Mesodermal cell (in vitro differentiated cells): ENCODE results near the gene MYOF.

Source experiments
- H3K27ac ChIP-seq: 2 replicates; pipeline ENCODE4 v1.7.0; 2013; ENCODE audit warnings: mild to moderate bottlenecking, low read depth, low read length, moderate library complexity; ENCODE audit not compliant: severe bottlenecking
- H3K36me3 ChIP-seq: 2 replicates; pipeline ENCODE4 v1.7.1; 2013; ENCODE audit warnings: mild to moderate bottlenecking, low read length, moderate library complexity; ENCODE audit not compliant: control insufficient read depth, insufficient read depth
- H3K4me1 ChIP-seq: one replicate; pipeline ENCODE4 v1.7.1; 2013; ENCODE audit warnings: mild to moderate bottlenecking, low read length; ENCODE audit not compliant: insufficient read depth, control insufficient read depth, poor library complexity, severe bottlenecking
- H3K4me3 ChIP-seq: 2 replicates; pipeline ENCODE4 v1.7.0; 2013; ENCODE audit warnings: low read length, control low read depth, mild to moderate bottlenecking; ENCODE audit not compliant: insufficient read depth, poor library complexity, severe bottlenecking; ENCODE audit errors: extremely low read depth
- H3K9me3 ChIP-seq: 2 replicates; pipeline ENCODE4 v1.7.1; 2013; ENCODE audit warnings: mild to moderate bottlenecking, low read length, moderate library complexity; ENCODE audit not compliant: control insufficient read depth
- WGBS, 2 experiments: methylation state at CpG; one replicate each; pipeline ENCODE4 v1.1.5; 2013; ENCODE audit warnings: missing lambda C conversion rate in 2 of 2; ENCODE audit not compliant: insufficient coverage in 2 of 2; 5-methylcytosine and 5-hydroxymethylcytosine counted together

MYOF gene

GRCh38 chr10:93465806-93466675 lies 16.1 kb downstream of the MYOF start:
- Histone ChIP-seq H3K9me3 (no peaks in the 10 kb centered on the region), H3K27ac (peak overlapping the region; percentile 75)

DNA sequence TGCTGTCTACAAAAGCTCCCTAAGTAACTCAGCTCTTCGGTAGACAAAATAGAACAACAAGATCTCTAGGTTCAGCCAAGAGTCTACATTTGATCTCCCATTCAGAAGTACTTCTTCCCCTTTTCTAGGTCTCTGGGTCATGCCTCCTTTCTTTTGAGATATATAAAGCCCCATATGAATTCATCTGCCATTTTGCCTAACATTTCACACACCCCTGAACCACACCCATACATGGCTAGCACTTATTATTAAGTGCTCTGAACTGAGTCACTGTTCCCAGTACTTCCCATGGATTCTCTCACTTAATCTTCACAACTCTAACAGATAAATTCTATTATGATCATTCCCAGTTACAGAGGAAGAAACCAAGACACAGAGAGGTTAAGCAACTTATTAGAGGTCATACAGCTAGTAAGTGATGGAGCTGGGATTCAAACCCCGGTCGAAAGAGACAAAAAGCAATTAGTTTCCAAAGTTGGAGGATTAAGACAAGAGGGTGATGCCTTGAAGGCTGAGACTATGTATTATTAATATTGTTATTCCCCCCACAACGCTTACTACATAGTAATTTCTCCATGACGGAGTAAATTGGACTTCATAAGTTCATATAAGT lies 17.3 kb downstream of the MYOF start:
- 88 to 100% methylated on average over 1 to 3 of the region's 5 CpGs for WGBS, 2 experiments
- Histone ChIP-seq H3K4me3 (no peak overlapping the region), H3K36me3 (peaks cover 5% of the 10 kb centered on the region), H3K4me1 (peaks cover 58% of the 10 kb centered on the region), H3K9me3 (no peaks in the 10 kb centered on the region), H3K27ac (no peak overlapping the region)

More at GRCh38 chr10:93465806-93466675, 16.1 kb downstream of the MYOF start:
- Histone ChIP-seq H3K4me1 (peaks cover 55% of the 10 kb centered on the region), H3K4me3 (no peak overlapping the region), H3K36me3 (peaks cover 8% of the 10 kb centered on the region)
- 87 to 96% methylated on average over 4 to 7 of the region's 8 CpGs for WGBS, 2 experiments

DNA sequence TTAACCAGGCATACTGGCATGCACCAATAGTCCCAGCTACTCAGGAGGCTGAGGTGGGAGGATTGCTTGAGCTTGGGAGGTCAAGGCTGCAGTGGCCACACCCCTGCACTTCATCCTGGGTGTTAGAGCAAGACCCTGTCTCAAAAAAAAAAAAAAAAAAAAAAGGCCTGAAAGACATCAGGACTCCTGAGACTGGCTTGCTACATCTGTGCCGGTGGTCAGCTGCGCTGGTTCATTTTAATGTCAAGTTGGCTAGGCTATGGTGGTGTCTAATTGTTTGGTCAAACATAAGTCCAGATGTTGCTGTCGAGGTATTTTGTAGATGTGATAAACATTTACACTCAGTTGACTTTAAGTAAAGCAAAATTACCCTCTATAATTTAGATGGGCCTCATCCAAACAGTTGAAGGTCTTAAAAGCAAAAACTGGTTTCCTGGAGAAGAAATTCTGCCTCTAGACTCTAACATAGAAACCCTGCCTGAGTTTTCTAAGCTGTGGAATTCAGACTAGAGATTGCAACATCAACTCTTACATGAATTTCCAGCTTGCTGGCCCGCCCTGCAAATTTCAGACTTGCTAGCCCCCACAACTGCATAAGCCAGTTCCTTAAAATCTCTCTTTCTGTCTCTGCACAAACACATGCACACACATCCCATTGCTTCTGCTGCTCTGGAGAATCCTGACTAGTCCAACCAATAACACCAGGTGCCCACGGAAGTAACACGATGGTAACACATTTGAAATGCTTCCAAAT lies 18.2 kb downstream of the MYOF start:
- Histone ChIP-seq H3K9me3 (no peaks in the 10 kb centered on the region), H3K27ac (peak overlapping the region; percentile 41), H3K36me3 (peaks cover 3% of the 10 kb centered on the region), H3K4me3 (no peak overlapping the region), H3K4me1 (peaks cover 57% of the 10 kb centered on the region)
- 86 to 94% methylated on average over 3 of the region's 6 CpGs for WGBS, 2 experiments

GRCh38 chr10:93462881-93463280 lies 19.3 kb downstream of the MYOF start:
- Histone ChIP-seq H3K36me3 (peaks cover 3% of the 10 kb centered on the region), H3K4me1 (peaks cover 55% of the 10 kb centered on the region), H3K9me3 (no peaks in the 10 kb centered on the region), H3K4me3 (no peak overlapping the region), H3K27ac (no peak overlapping the region)
- WGBS, 2 experiments: 88 to 90% methylated on average over 9 of the region's 9 CpGs

DNA sequence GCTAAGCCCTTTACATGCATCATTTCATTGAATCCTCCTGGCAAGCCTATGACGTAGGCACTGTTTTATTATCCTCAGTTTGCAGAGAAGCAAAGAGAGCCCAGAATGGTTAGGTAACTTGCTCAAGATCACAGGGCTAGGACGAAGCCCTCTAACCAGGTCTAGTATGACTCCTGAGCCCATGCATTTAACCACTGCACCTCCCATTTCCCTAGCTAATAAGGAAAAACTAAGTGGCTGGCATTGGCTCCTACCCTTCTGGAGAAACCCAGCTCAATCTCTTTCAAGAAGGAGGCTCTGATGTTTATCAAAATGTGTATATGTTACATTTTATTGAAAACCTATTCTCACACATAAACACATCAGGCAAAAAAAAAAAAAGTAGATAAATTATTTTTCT lies 19.8 kb downstream of the MYOF start:
- WGBS, 2 experiments: 50 to 100% methylated on average over 1 to 2 of the region's 2 CpGs
- Histone ChIP-seq H3K9me3 (no peaks in the 10 kb centered on the region), H3K4me1 (peaks cover 56% of the 10 kb centered on the region), H3K27ac (no peak overlapping the region), H3K36me3 (peaks cover 3% of the 10 kb centered on the region), H3K4me3 (no peak overlapping the region)

GRCh38 chr10:93461807-93462178 lies 20.3 kb downstream of the MYOF start:
- peaks cover 5% of the 10 kb centered on the region for H3K36me3 ChIP-seq
- no peaks in the 10 kb centered on the region for H3K9me3 ChIP-seq
- peaks cover 57% of the 10 kb centered on the region for H3K4me1 ChIP-seq
- no CpG with 5 or more reads among the region's 1 CpG for WGBS, 2 experiments
- H3K27ac ChIP-seq: peak overlapping the region; percentile 39
- no peak overlapping the region for H3K4me3 ChIP-seq

DNA sequence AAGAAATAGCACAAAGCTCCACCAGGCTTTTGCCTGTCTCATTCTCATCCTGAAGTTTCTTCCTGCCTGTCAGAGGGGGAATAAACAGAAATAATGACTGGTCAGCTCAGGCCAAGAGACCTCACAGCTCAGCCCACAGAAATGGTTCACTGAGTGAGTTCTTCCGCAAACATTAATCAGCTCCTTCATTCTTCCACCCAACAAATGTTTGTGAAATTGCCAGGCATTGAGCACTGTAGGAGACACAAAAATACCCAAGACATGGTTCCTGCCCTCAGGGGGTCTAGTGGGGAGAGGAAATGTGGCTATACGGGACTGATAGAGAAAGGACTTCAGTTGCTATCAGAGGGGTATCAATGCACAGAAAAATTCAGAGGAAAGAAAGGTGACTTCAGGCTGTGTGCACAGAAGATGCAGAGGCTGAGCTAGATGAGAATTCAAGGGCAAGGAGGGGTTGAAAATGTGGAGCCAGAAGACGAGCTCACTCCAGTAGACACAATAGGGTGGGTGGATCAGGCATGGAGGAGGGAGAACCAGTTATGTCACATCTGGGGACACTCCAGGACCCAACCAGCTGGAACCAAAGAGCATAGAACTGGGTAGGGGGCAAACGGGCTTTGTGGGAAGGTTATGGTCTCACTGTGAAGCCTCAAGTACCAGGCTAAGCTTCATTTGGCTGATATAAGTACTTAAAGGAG lies 20.9 kb downstream of the MYOF start:
- Histone ChIP-seq H3K4me3 (no peak overlapping the region), H3K4me1 (peaks cover 56% of the 10 kb centered on the region), H3K36me3 (peaks cover 11% of the 10 kb centered on the region), H3K27ac (peak overlapping the region; percentile 39), H3K9me3 (no peaks in the 10 kb centered on the region)
- 78 to 88% methylated on average over 3 to 4 of the region's 4 CpGs for WGBS, 2 experiments

DNA sequence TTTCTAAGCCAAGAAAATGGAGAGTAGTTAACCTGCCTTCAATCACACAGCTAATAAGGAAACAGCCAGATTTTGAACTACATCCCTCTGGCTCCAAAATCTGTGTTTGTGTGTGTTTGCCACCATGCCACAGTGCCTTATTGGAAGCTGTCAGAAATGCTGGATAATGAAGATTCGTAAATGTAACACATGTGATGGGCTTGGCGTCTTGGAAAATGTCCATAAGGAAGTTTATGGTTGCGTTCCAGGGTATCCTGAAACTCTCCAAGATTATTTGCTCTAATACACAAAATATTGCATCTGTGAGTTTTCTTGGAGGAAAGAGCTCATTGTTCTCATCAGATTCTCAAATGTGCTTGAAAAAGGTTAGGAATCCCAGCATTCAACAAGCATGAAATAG lies 22.7 kb downstream of the MYOF start:
- Histone ChIP-seq H3K4me3 (no peak overlapping the region), H3K4me1 (peaks cover 48% of the 10 kb centered on the region), H3K27ac (peak overlapping the region; percentile 97), H3K36me3 (peaks cover 20% of the 10 kb centered on the region), H3K9me3 (no peaks in the 10 kb centered on the region)
- whole genome bisulfite sequencing, 2 experiments: 100% methylated on average over 2 of the region's 3 CpGs; no CpG with 5 or more reads in 1 of the 2 experiments

DNA sequence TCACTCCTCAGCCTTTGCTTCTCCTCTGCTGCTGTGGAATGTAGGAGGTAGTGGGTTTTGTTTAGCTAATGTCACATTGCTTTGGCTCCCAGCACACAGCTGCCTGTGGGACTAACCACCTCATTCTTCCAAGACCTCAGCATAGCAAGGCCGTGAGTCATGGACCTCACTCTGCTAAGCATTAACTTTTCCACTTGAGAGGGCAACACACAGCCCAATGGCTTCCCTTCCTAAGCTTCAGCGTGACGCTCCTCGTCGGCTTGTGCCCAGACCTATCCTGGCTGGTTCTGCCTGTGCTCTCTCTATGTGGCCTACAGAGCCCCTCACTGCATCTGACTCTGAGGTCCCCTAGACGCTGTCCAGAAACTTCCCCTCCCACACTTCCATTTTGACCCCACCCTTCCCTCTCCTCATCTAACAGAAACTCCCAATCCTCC lies 23.3 kb downstream of the MYOF start:
- Histone ChIP-seq H3K4me3 (no peak overlapping the region), H3K4me1 (peaks cover 42% of the 10 kb centered on the region), H3K9me3 (no peaks in the 10 kb centered on the region), H3K27ac (peak overlapping the region; percentile 97), H3K36me3 (peaks cover 26% of the 10 kb centered on the region)
- WGBS, 2 experiments: 30 to 36% methylated on average over 5 to 6 of the region's 6 CpGs

GRCh38 chr10:93457511-93457910 lies 24.6 kb downstream of the MYOF start:
- no peak overlapping the region for H3K27ac ChIP-seq
- no peaks in the 10 kb centered on the region for H3K9me3 ChIP-seq
- 92 to 100% methylated on average over 2 to 5 of the region's 8 CpGs for WGBS, 2 experiments
- peaks cover 40% of the 10 kb centered on the region for H3K4me1 ChIP-seq
- H3K36me3 ChIP-seq: peaks cover 26% of the 10 kb centered on the region
- no peak overlapping the region for H3K4me3 ChIP-seq
